HUES6 (cell line): ENCODE measurements around the gene TPRN.

Experiments used
- H3K27ac ChIP-seq: 2 replicates; pipeline ENCODE4 v1.7.0; 2013; ENCODE audit warnings: low read depth, mild to moderate bottlenecking, low read length, inconsistent platforms
- H3K27me3 ChIP-seq: 2 replicates; pipeline ENCODE4 v1.6.1; 2013; ENCODE audit warnings: low read length; ENCODE audit not compliant: control insufficient read depth, insufficient read depth
- H3K36me3 ChIP-seq: 2 replicates; pipeline ENCODE4 v1.6.1; 2013; ENCODE audit warnings: low read length; ENCODE audit not compliant: control insufficient read depth, insufficient read depth
- H3K4me1 ChIP-seq: 2 replicates; pipeline ENCODE4 v1.6.1; 2013; ENCODE audit warnings: low read length; ENCODE audit not compliant: control insufficient read depth, insufficient read depth
- H3K4me3 ChIP-seq: 2 replicates; pipeline ENCODE4 v1.5.1; 2013; ENCODE audit warnings: low read depth, low read length
- H3K9ac ChIP-seq: one replicate; pipeline ENCODE4 v1.6.1; 2013; ENCODE audit warnings: mild to moderate bottlenecking, low read length
- H3K9me3 ChIP-seq: 2 replicates; pipeline ENCODE4 v1.6.1; 2013; ENCODE audit warnings: low read depth, low read length; ENCODE audit not compliant: control insufficient read depth, insufficient read depth

TPRN gene

DNA sequence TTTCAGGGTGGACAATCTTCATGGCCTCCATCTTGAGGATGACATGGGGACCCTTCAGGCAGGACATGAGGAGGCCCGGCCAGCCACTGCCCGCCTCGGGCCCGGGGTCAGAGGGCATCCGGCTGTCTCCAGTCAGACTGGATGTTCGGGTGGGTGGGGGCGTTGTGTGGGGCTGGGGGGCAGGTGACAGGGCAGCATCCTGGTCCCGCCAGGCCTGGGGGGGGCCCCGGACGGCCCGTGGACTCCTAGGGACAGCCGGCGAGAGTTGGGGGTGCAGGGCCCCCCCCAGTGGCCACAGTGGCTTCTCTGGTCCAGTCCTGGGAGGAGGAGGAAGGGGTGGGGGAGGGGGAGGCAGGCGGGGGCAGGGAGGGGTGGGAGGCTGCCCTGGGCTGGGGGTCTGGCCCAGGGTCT is 20.6 kb upstream of the TPRN start:
- H3K27ac ChIP-seq = no peak overlapping the region
- no peaks in the 10 kb centered on the region for H3K9me3 ChIP-seq
- H3K4me3 ChIP-seq = peak overlapping the region; percentile 60; the same call in 1 of the 2 replicates
- H3K9ac ChIP-seq = no peak overlapping the region
- H3K4me1 ChIP-seq = peaks cover 28% of the 10 kb centered on the region
- peaks cover 12% of the 10 kb centered on the region for H3K36me3 ChIP-seq
- peaks cover 9% of the 10 kb centered on the region for H3K27me3 ChIP-seq

DNA sequence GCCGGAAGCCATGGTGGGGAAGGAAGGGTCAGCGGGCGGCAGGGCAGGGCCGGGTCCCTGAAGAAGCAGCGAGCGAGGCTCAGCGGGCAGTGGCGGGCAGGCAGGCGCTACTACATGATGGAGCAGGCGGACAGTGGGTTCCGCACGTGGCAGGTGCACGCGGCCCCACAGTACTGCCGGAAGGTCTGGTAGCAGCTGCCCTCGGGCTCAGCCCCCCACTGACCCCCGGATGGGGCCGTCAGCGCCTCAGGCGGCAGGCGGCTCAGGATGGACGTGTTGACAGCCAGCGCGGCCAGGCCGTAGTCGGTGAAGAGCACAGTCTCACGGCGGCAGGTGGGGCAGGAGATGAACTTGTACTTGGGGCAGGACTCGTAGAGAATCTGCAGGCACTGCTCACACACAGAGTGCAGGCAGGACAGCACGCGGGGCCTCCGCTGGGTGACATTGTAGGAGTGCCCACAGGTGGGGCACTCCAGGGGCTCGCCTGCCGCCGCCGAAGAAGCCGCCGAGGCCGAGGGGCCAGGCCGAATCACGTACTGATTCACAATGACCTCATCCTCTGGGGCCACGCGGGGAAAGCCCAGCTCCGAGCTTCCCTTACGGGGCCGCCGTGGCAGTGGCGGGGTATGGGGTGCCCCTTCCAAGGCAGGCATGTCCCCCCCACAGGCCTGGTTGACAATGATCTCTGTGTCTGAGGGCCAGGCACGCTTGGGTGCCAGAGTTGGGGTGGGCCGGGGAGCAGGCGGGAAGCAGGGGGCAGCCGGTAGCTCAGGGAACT is 20.0 kb upstream of the TPRN start:
- Histone ChIP-seq H3K9ac (no peak overlapping the region), H3K27ac (no peak overlapping the region), H3K9me3 (no peaks in the 10 kb centered on the region), H3K4me3 (no peak overlapping the region), H3K4me1 (peaks cover 28% of the 10 kb centered on the region), H3K36me3 (peaks cover 18% of the 10 kb centered on the region), H3K27me3 (peaks cover 9% of the 10 kb centered on the region)

DNA sequence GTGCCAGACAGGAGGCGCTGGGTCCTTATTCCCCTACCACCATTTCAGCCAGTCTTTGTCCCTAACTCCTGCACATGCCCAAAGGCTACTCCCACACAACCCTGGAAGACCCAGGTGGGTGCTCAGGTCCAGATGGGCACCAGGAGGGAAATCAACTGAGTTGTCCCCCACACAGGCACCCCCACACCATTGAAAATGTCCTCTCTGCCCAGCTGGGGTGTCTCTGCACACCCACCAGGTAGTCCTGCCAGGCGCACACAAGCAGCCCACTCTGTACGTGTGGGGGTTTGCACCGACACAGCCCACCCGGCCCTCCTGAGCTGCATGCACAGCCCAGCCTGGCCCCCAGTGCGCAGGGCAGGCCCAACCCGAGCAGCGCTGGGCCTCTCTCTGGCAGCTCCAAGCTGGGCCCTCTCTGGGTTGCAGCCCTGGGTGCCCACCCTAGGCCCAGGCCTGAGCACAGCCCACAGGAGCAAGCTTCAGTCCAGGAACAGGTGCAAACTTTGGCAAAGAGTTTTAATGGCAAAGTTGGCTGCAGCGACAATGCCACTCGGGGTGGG is 19.3 kb upstream of the TPRN start:
- H3K9ac ChIP-seq = no peak overlapping the region
- H3K27ac ChIP-seq = no peak overlapping the region
- H3K9me3 ChIP-seq = no peaks in the 10 kb centered on the region
- H3K4me1 ChIP-seq = peaks cover 28% of the 10 kb centered on the region
- peaks cover 9% of the 10 kb centered on the region for H3K27me3 ChIP-seq
- H3K4me3 ChIP-seq = no peak overlapping the region
- H3K36me3 ChIP-seq = peaks cover 24% of the 10 kb centered on the region

DNA sequence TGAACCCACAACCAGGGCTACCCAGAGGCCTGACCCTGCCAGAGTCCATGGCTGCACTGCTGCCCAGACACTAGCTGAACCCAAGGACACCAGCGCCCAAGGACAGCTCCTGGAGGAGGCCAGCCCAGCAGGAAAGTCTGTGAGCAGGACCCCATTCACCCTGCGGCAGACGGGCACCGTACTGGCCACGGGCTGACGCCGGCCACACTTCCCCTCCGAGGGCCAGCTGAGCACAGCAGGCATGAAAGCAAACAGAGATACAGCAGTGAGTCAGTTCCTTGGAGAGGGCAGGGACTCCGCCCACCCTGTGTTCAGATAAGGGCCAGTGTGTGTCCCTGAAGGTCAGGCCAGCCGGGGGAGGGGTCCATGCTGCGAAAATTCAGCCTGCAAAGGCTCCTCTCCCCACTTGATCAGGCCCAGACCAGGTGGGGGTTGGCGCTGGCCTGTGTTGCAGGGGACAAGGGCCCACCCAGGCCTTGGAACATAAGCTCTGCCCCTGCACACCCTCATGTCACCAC is 18.3 kb upstream of the TPRN start:
- H3K36me3 ChIP-seq = peaks cover 30% of the 10 kb centered on the region
- peaks cover 9% of the 10 kb centered on the region for H3K27me3 ChIP-seq
- peaks cover 28% of the 10 kb centered on the region for H3K4me1 ChIP-seq
- no peak overlapping the region for H3K4me3 ChIP-seq
- H3K9me3 ChIP-seq = no peaks in the 10 kb centered on the region
- H3K27ac ChIP-seq = no peak overlapping the region; the same call in 1 of the 2 replicates
- H3K9ac ChIP-seq = no peak overlapping the region

GRCh38 chr9:137218212-137218753 is 17.7 kb upstream of the TPRN start:
- Histone ChIP-seq H3K4me1 (peaks cover 28% of the 10 kb centered on the region), H3K36me3 (peaks cover 35% of the 10 kb centered on the region), H3K9ac (peak overlapping the region; percentile 6), H3K27me3 (peaks cover 9% of the 10 kb centered on the region), H3K9me3 (no peaks in the 10 kb centered on the region), H3K27ac (no peak overlapping the region; the same call in 1 of the 2 replicates), H3K4me3 (no peak overlapping the region)

GRCh38 chr9:137217276-137218211 is 17.0 kb upstream of the TPRN start:
- Histone ChIP-seq H3K36me3 (peaks cover 42% of the 10 kb centered on the region), H3K27ac (no peak overlapping the region), H3K27me3 (peaks cover 3% of the 10 kb centered on the region), H3K4me1 (peaks cover 22% of the 10 kb centered on the region), H3K9ac (no peak overlapping the region), H3K4me3 (peak overlapping the region; percentile 18), H3K9me3 (no peaks in the 10 kb centered on the region)

- peaks cover 22% of the 10 kb centered on the region for H3K4me1 ChIP-seq
- no peaks in the 10 kb centered on the region; the same call in 1 of the 2 replicates for H3K27me3 ChIP-seq
- H3K27ac ChIP-seq = no peak overlapping the region
- H3K9me3 ChIP-seq = no peaks in the 10 kb centered on the region
- no peak overlapping the region for H3K9ac ChIP-seq
- no peak overlapping the region for H3K4me3 ChIP-seq
- peaks cover 44% of the 10 kb centered on the region for H3K36me3 ChIP-seq
Observed at GRCh38 chr9:137216188-137216965, 15.8 kb upstream of the TPRN start.

- H3K4me3 ChIP-seq = no peak overlapping the region
- H3K27me3 ChIP-seq = no peaks in the 10 kb centered on the region
- H3K9me3 ChIP-seq = no peaks in the 10 kb centered on the region
- H3K36me3 ChIP-seq = peaks cover 45% of the 10 kb centered on the region
- H3K27ac ChIP-seq = no peak overlapping the region
- no peak overlapping the region for H3K9ac ChIP-seq
- H3K4me1 ChIP-seq = peaks cover 20% of the 10 kb centered on the region
Observed at GRCh38 chr9:137215196-137215986, 14.8 kb upstream of the TPRN start.

DNA sequence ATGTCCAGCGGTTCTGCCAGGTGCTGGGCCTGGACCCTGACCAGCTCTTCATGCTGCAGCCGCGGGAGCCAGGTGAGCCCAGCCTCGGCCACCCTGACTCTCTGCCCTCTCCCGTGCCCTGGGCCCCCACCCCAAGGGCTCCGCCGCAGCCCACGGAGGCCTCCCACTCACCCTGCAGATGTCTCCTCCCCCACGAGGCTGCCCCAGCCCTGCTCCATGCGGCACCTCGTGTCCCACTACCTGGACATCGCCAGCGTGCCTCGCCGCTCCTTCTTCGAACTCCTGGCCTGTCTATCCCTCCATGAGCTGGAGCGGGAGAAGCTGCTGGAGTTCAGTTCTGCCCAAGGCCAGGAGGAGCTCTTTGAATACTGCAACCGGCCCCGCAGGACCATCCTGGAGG is 14.1 kb upstream of the TPRN start:
- Histone ChIP-seq H3K4me3 (no peak overlapping the region), H3K36me3 (peaks cover 51% of the 10 kb centered on the region), H3K9ac (no peak overlapping the region), H3K9me3 (no peaks in the 10 kb centered on the region), H3K4me1 (peaks cover 19% of the 10 kb centered on the region), H3K27ac (no peak overlapping the region), H3K27me3 (no peaks in the 10 kb centered on the region)
